ENCODE results near the gene C10orf71. TPM values are rescaled to one million over a fixed set of nuclear protein-coding genes. Genes with fewer than 3 reads are reported as not detected.

C10orf71 gene
- total and polyA plus RNA-seq, 9 donors = 0.01 to 0.03 (median 0.03) TPM; not detected in 6

DNA sequence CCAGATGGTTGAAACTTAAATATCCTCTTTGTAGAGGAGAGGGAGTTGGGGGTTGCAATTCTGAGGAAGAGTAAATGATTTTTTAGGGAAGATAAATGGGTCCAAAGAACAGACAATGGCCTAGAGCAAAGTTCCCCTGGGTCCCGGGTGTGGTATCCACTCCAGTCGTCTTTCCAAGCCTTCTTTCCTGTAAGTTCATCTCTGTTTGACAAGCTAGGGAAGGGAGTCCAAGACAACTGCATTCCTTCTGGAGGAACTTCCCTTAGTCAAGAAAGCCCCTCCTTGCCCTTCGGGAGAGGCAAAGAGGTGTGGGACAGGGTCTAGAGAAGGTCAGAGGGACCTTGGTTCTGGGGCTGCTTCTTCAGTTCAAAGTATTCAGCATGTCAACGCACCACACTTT lies 33.4 kb downstream of the C10orf71 start:
- Histone ChIP-seq H3K4me3 (no peak overlapping the region), H3K27me3 (no peaks in the 10 kb centered on the region), H3K9me3 (no peaks in the 10 kb centered on the region), H3K27ac (no peak overlapping the region), H3K4me1 (ENCODE audit: insufficient read depth) (no peaks in the 10 kb centered on the region), H3K36me3 (no peaks in the 10 kb centered on the region)
- intact Hi-C loops (cut with DNase I) = no loop called here
- DNase-seq = no peak
- no peak for TF ChIP-seq EP300 (IDR thresholded peaks at IDR 0.05)
- TF ChIP-seq POLR2A (IDR thresholded peaks at IDR 0.05) = no peak
- TF ChIP-seq, protein P1, sequence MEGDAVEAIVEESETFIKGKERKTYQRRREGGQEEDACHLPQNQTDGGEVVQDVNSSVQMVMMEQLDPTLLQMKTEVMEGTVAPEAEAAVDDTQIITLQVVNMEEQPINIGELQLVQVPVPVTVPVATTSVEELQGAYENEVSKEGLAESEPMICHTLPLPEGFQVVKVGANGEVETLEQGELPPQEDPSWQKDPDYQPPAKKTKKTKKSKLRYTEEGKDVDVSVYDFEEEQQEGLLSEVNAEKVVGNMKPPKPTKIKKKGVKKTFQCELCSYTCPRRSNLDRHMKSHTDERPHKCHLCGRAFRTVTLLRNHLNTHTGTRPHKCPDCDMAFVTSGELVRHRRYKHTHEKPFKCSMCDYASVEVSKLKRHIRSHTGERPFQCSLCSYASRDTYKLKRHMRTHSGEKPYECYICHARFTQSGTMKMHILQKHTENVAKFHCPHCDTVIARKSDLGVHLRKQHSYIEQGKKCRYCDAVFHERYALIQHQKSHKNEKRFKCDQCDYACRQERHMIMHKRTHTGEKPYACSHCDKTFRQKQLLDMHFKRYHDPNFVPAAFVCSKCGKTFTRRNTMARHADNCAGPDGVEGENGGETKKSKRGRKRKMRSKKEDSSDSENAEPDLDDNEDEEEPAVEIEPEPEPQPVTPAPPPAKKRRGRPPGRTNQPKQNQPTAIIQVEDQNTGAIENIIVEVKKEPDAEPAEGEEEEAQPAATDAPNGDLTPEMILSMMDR (IDR thresholded peaks at IDR 0.05) = no peak
- WGBS, 3 donors = 80 to 83% (median 80%) methylated on average over 4 of the region's 4 CpGs

DNA sequence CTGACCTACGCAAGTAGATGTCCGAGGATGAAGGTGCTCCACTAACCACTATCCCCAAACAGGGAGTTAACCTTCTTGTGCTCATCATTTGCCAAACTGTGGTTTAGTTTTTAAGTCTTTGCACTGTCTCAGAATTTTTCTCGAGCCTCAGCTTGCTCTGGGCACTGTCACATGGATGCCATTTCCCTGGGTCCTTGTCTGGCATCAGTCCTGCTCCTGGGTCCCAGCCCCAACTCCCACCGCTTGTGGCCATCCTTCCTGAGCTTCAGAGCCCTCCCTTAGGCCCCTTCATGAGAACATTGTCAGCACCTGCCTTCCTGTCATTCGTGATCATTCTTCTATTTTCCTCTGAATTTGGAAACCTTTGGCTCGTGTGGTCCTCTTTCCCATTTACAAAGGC lies 33.8 kb downstream of the C10orf71 start:
- no peaks in the 10 kb centered on the region for H3K27me3 ChIP-seq
- H3K4me3 ChIP-seq = no peak overlapping the region
- no peak overlapping the region for H3K27ac ChIP-seq
- H3K36me3 ChIP-seq = no peaks in the 10 kb centered on the region
- TF ChIP-seq EP300 (IDR thresholded peaks at IDR 0.05) = no peak
- TF ChIP-seq, protein P1 (IDR thresholded peaks at IDR 0.05) = no peak
- no peak for TF ChIP-seq POLR2A (IDR thresholded peaks at IDR 0.05)
- H3K9me3 ChIP-seq = no peaks in the 10 kb centered on the region
- intact Hi-C loops (cut with DNase I) = no loop called here
- DNase-seq = no peak
- WGBS, 3 donors = 82 to 90% (median 84%) methylated on average over 6 of the region's 6 CpGs
- no peaks in the 10 kb centered on the region for H3K4me1 ChIP-seq (ENCODE audit: insufficient read depth)

DNA sequence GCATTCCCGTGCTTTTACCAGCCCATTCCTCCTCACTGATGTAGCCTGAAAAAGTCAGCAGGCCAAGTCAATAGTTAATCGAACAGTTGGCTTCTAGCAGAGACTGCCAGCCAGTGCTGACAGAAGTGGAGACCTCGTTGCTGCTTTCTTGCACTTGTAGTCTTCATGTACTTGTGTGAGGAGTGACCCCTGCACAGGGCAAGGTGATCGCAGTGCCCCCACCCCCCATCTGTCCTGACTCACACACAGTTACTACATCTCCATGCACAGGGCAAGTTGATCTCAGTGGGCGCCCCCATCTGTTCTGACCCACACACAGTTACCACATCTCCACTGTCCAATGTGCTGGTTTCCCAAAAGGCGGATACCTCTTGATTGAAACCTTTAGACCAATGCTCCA lies 34.2 kb downstream of the C10orf71 start:
- Histone ChIP-seq H3K27me3 (no peaks in the 10 kb centered on the region), H3K4me1 (ENCODE audit: insufficient read depth) (no peaks in the 10 kb centered on the region), H3K36me3 (no peaks in the 10 kb centered on the region), H3K27ac (no peak overlapping the region), H3K9me3 (no peaks in the 10 kb centered on the region), H3K4me3 (no peak overlapping the region)
- intact Hi-C loops (cut with DNase I) = no loop called here
- WGBS, 3 donors = 82 to 87% (median 85%) methylated on average over 6 of the region's 6 CpGs
- no peak for DNase-seq
- no peak for TF ChIP-seq EP300 (IDR thresholded peaks at IDR 0.05)
- TF ChIP-seq POLR2A (IDR thresholded peaks at IDR 0.05) = no peak
- TF ChIP-seq, protein P1 (IDR thresholded peaks at IDR 0.05) = no peak

DNA sequence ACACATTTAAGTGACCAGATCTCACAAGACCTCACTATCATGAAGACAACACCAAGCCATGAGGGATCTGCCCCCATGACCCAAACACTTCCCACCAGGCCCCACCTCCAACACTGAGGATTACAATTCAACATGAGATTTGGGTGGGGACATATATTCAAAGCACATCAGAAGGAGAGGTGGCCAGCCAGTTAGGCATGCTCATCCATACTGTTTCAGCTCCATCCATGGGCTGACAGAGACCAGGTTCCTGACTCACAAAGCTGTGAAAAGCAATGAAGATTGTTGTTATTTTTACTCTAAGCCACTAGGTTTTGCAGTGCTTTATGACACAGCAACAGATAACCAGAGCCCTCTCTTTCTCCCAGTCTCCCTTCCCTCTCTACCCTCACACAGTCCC lies 36.0 kb downstream of the C10orf71 start:
- intact Hi-C loops (cut with DNase I) = no loop called here
- DNase-seq = no peak
- TF ChIP-seq, protein P1 (IDR thresholded peaks at IDR 0.05) = no peak
- TF ChIP-seq EP300 (IDR thresholded peaks at IDR 0.05) (no peak), POLR2A (IDR thresholded peaks at IDR 0.05) (no peak)
- no peaks in the 10 kb centered on the region for H3K9me3 ChIP-seq
- no peaks in the 10 kb centered on the region for H3K36me3 ChIP-seq
- no peaks in the 10 kb centered on the region for H3K4me1 ChIP-seq (ENCODE audit: insufficient read depth)
- H3K27ac ChIP-seq = no peak overlapping the region
- H3K27me3 ChIP-seq = no peaks in the 10 kb centered on the region
- H3K4me3 ChIP-seq = no peak overlapping the region
